ENCODE data around the gene C10orf105. TPM values are rescaled to one million over a fixed set of nuclear protein-coding genes. Genes with fewer than 3 reads are reported as not detected.

Gene C10orf105
- polyA plus RNA-seq, 1 of the 3 experiments (the other 2 are of a cell fraction) = not detected

DNA sequence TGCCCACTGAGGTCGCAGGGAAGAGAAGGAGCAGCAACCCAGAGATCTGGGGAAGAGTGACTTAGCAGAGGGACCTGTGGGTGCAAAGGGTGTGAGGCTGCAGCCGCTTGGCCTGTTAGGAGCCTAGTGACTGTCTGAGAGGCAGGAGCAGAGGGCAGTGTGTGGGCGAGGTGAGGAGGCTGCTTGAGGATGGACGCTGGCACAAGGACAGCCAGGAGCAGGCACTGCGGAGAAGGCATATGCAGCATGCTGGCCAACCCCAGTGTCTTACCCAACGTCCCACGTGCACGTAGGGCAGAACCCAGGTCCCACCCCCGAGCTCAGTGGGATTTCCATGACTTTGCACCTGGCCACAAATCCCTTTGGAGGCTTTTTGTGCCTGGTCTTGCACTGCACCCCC, 54.1 kb downstream of the C10orf105 start:
- H3K9me2 ChIP-seq = no peaks in the 10 kb centered on the region
- H3K4me2 ChIP-seq = no peak overlapping the region
- CTCF ChIA-PET = interaction anchor here (1.0 to 1.6 kb wide), 3 partner anchors 11 to 762 kb away, joined by 3 to 7 read pairs (median 4); no protein-coding TSS in a partner anchor
- no peaks in the 10 kb centered on the region for H4K20me1 ChIP-seq (ENCODE audit: insufficient read depth)
- H3K9ac ChIP-seq = no peak overlapping the region
- H3F3A ChIP-seq (replicated peaks; ENCODE audit: insufficient read depth) = no peaks in the 10 kb centered on the region
- no peak overlapping the region for H2AFZ ChIP-seq (ENCODE audit: low read depth)
- no peaks in the 10 kb centered on the region for H3K4me1 ChIP-seq (ENCODE audit: control insufficient read depth in 1 of 2, insufficient read depth in 2 of 2, low read depth in 1 of 2, low read length in 1 of 2)
- POLR2A ChIA-PET = no interaction called here
- H3K27me3 ChIP-seq (ENCODE audit: insufficient read depth) = peaks cover 17% of the 10 kb centered on the region
- no peak for DNase-seq
- no peaks in the 10 kb centered on the region for H3K79me2 ChIP-seq (ENCODE audit: insufficient read depth)
- WGBS (ENCODE audit: low lambda C conversion rate) = 57% methylated on average over 4 of the region's 9 CpGs
- no peak overlapping the region for H3K4me3 ChIP-seq (ENCODE audit: low read depth in 2 of 2, low read length in 1 of 2)
- no peaks in the 10 kb centered on the region for H3K36me3 ChIP-seq (replicated peaks in 1 of 2; ENCODE audit: control insufficient read depth in 1 of 2, insufficient read depth in 2 of 2, low read length in 1 of 2)
- no peak overlapping the region for H3K27ac ChIP-seq (ENCODE audit: low read depth in 2 of 2, low read length in 1 of 2)
- TF ChIP-seq CHD2 (IDR thresholded peaks at IDR 0.05; ENCODE audit: low read length, partially characterized antibody) (no peak), TCF12 (IDR thresholded peaks at IDR 0.05) (no peak), JUND (IDR thresholded peaks at IDR 0.05) (no peak), SIN3A (IDR thresholded peaks at IDR 0.05; ENCODE audit: borderline replicate concordance, low read depth, low read length) (no peak), EP300 (IDR thresholded peaks at IDR 0.05; ENCODE audit: borderline replicate concordance in 1 of 2, low read depth in 1 of 2, low read length in 1 of 2) (no peak), MEF2A (IDR thresholded peaks at IDR 0.05; ENCODE audit: borderline replicate concordance, low read depth) (no peak), MXI1 (IDR thresholded peaks at IDR 0.05; ENCODE audit: low read depth, low read length) (no peak), GATA2 (CRISPR knock-in tag; IDR thresholded peaks at IDR 0.05) (no peak), FOXM1 (IDR thresholded peaks at IDR 0.05; ENCODE audit: low read depth) (no peak), YY1 (IDR thresholded peaks at IDR 0.05; ENCODE audit: low read depth) (no peak)
- TF ChIP-seq, protein P1, sequence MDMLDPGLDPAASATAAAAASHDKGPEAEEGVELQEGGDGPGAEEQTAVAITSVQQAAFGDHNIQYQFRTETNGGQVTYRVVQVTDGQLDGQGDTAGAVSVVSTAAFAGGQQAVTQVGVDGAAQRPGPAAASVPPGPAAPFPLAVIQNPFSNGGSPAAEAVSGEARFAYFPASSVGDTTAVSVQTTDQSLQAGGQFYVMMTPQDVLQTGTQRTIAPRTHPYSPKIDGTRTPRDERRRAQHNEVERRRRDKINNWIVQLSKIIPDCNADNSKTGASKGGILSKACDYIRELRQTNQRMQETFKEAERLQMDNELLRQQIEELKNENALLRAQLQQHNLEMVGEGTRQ (IDR thresholded peaks at IDR 0.05; ENCODE audit: borderline replicate concordance, low read depth, low read length) = no peak
- TF ChIP-seq, protein P2, sequence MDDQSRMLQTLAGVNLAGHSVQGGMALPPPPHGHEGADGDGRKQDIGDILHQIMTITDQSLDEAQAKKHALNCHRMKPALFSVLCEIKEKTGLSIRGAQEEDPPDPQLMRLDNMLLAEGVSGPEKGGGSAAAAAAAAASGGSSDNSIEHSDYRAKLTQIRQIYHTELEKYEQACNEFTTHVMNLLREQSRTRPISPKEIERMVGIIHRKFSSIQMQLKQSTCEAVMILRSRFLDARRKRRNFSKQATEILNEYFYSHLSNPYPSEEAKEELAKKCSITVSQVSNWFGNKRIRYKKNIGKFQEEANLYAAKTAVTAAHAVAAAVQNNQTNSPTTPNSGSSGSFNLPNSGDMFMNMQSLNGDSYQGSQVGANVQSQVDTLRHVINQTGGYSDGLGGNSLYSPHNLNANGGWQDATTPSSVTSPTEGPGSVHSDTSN (IDR thresholded peaks at IDR 0.05) = no peak
- TF ChIP-seq, protein P3, sequence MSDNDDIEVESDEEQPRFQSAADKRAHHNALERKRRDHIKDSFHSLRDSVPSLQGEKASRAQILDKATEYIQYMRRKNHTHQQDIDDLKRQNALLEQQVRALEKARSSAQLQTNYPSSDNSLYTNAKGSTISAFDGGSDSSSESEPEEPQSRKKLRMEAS (IDR thresholded peaks at IDR 0.05; ENCODE audit: low read depth) = no peak
- TF ChIP-seq, protein P4, sequence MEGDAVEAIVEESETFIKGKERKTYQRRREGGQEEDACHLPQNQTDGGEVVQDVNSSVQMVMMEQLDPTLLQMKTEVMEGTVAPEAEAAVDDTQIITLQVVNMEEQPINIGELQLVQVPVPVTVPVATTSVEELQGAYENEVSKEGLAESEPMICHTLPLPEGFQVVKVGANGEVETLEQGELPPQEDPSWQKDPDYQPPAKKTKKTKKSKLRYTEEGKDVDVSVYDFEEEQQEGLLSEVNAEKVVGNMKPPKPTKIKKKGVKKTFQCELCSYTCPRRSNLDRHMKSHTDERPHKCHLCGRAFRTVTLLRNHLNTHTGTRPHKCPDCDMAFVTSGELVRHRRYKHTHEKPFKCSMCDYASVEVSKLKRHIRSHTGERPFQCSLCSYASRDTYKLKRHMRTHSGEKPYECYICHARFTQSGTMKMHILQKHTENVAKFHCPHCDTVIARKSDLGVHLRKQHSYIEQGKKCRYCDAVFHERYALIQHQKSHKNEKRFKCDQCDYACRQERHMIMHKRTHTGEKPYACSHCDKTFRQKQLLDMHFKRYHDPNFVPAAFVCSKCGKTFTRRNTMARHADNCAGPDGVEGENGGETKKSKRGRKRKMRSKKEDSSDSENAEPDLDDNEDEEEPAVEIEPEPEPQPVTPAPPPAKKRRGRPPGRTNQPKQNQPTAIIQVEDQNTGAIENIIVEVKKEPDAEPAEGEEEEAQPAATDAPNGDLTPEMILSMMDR (IDR thresholded peaks at IDR 0.05) = no peak
- TF ChIP-seq, protein P5, sequence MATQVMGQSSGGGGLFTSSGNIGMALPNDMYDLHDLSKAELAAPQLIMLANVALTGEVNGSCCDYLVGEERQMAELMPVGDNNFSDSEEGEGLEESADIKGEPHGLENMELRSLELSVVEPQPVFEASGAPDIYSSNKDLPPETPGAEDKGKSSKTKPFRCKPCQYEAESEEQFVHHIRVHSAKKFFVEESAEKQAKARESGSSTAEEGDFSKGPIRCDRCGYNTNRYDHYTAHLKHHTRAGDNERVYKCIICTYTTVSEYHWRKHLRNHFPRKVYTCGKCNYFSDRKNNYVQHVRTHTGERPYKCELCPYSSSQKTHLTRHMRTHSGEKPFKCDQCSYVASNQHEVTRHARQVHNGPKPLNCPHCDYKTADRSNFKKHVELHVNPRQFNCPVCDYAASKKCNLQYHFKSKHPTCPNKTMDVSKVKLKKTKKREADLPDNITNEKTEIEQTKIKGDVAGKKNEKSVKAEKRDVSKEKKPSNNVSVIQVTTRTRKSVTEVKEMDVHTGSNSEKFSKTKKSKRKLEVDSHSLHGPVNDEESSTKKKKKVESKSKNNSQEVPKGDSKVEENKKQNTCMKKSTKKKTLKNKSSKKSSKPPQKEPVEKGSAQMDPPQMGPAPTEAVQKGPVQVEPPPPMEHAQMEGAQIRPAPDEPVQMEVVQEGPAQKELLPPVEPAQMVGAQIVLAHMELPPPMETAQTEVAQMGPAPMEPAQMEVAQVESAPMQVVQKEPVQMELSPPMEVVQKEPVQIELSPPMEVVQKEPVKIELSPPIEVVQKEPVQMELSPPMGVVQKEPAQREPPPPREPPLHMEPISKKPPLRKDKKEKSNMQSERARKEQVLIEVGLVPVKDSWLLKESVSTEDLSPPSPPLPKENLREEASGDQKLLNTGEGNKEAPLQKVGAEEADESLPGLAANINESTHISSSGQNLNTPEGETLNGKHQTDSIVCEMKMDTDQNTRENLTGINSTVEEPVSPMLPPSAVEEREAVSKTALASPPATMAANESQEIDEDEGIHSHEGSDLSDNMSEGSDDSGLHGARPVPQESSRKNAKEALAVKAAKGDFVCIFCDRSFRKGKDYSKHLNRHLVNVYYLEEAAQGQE (IDR thresholded peaks at IDR 0.05; ENCODE audit: low read depth, low read length) = no peak
- no peaks in the 10 kb centered on the region for H3K9me3 ChIP-seq
